Right ventricle myocardium superior (tissue), 1 donor: ENCODE results near the gene POLA1. TPM values are rescaled to one million over a fixed set of nuclear protein-coding genes. Genes with fewer than 3 reads are reported as not detected.

Experiments
- ATAC-seq: fragments of 200-7000 bp; cut with Tn5 transposase; one replicate; pipeline ENCODE4 v1.9.1; 2020; ENCODE audit warnings: mild to moderate bottlenecking; ENCODE audit not compliant: poor library complexity
- DNase-seq: peaks from one replicate; pipeline ENCODE4 v3.0.0-alpha.2; 2020
- intact Hi-C: fragments of 100-400 bp; cut with DNase I; formaldehyde crosslinking; loops from one replicate; pipeline ENCODE4 v1.11.2; 2022
- total RNA-seq: library from RNA; stranded (reverse); fragmentation: NEBNext Ultra II Directional; extraction: Animal tissue kit (Norgen Biotek cat#: 25700); gene quantifications from one replicate; pipeline ENCODE4 v1.2.1, GENCODE V29; 2021
- donor health status: DM: no; HTN: yes; CAD: no; lungs with severe emphysema.

Gene POLA1
- total RNA-seq, 1 donor from 2014 or later = 5.9 TPM

- no peak for ATAC-seq
- intact Hi-C loops = no loop called here
- no peak for DNase-seq
Measured at GRCh38 chrX:24928114-24928513, 234.4 kb downstream of the POLA1 start.

GRCh38 chrX:24934279-24934678, 240.6 kb downstream of the POLA1 start:
- no peak for ATAC-seq
- intact Hi-C loops = no loop called here
- no peak for DNase-seq

- ATAC-seq (no peak), DNase-seq (no peak)
- intact Hi-C loops = no loop called here
Measured at GRCh38 chrX:24945009-24945408, 251.3 kb downstream of the POLA1 start.

- intact Hi-C loops = no loop called here
- ATAC-seq (no peak), DNase-seq (no peak)
Measured at GRCh38 chrX:24946369-24946768, 252.7 kb downstream of the POLA1 start.

- intact Hi-C loops = no loop called here
- ATAC-seq (no peak), DNase-seq (no peak)
Measured at GRCh38 chrX:24954732-24955131, 261.0 kb downstream of the POLA1 start.

GRCh38 chrX:24955372-24955930, 261.7 kb downstream of the POLA1 start:
- DNase-seq (no peak), ATAC-seq (no peak)
- intact Hi-C loops = no loop called here

- ATAC-seq = no peak
- intact Hi-C loops = no loop called here
- no peak for DNase-seq
Measured at GRCh38 chrX:24956828-24957227, 263.1 kb downstream of the POLA1 start.

GRCh38 chrX:24961809-24962208, 268.1 kb downstream of the POLA1 start:
- DNase-seq = no peak
- intact Hi-C loops = no loop called here
- no peak for ATAC-seq

- DNase-seq (no peak), ATAC-seq (no peak)
- intact Hi-C loops = no loop called here
Measured at GRCh38 chrX:24963823-24964222, 270.1 kb downstream of the POLA1 start.

GRCh38 chrX:24965372-24965771, 271.7 kb downstream of the POLA1 start:
- intact Hi-C loops = no loop called here
- ATAC-seq = no peak
- DNase-seq = no peak

GRCh38 chrX:24969812-24970211, 276.1 kb downstream of the POLA1 start:
- DNase-seq (no peak), ATAC-seq (no peak)
- intact Hi-C loops = no loop called here

GRCh38 chrX:24979081-24979480, 285.4 kb downstream of the POLA1 start:
- intact Hi-C loops = no loop called here
- DNase-seq (no peak), ATAC-seq (no peak)

GRCh38 chrX:24981030-24981429, 287.3 kb downstream of the POLA1 start:
- intact Hi-C loops = no loop called here
- DNase-seq = no peak
- no peak for ATAC-seq

GRCh38 chrX:24982306-24982965, 288.7 kb downstream of the POLA1 start:
- ATAC-seq (no peak), DNase-seq (no peak)
- intact Hi-C loops = no loop called here

GRCh38 chrX:24983931-24984330, 290.2 kb downstream of the POLA1 start:
- DNase-seq = no peak
- no peak for ATAC-seq
- intact Hi-C loops = no loop called here

- intact Hi-C loops = no loop called here
- ATAC-seq (no peak), DNase-seq (no peak)
Measured at GRCh38 chrX:24985120-24985519, 291.4 kb downstream of the POLA1 start.

- intact Hi-C loops = no loop called here
Measured at GRCh38 chrX:24987731-24988130, 294.0 kb downstream of the POLA1 start.

GRCh38 chrX:24988314-24988713, 294.6 kb downstream of the POLA1 start:
- DNase-seq (no peak), ATAC-seq (no peak)
- intact Hi-C loops = no loop called here

More at GRCh38 chrX:24987731-24988130, 294.0 kb downstream of the POLA1 start:
- ATAC-seq = no peak
- no peak for DNase-seq

- DNase-seq = no peak
- intact Hi-C loops = no loop called here
- ATAC-seq = no peak
Measured at GRCh38 chrX:24990535-24990934, 296.8 kb downstream of the POLA1 start.

GRCh38 chrX:24993879-24994278, 300.2 kb downstream of the POLA1 start:
- DNase-seq (no peak), ATAC-seq (no peak)
- intact Hi-C loops = no loop called here
